Measurements from ENCODE around the gene ARHGAP9.

The ARHGAP9 gene

GRCh38 chr12:57454213-57454565 lies 25.5 kb downstream of the ARHGAP9 start:
- no peaks in the 10 kb centered on the region for H3K27me3 ChIP-seq (ENCODE audit: low read length)
- H3K79me2 ChIP-seq (ENCODE audit: insufficient read depth, low read length): no peaks in the 10 kb centered on the region
- no peaks in the 10 kb centered on the region for H4K20me1 ChIP-seq (ENCODE audit: low read depth, low read length)
- H3K36me3 ChIP-seq (ENCODE audit: low read length): no peaks in the 10 kb centered on the region
- H3K9ac ChIP-seq (ENCODE audit: low read length): no peak overlapping the region
- no peaks in the 10 kb centered on the region for H3K9me3 ChIP-seq (ENCODE audit: insufficient read depth, low read length)
- H2AFZ ChIP-seq (ENCODE audit: low read depth, low read length, severe bottlenecking): no peak overlapping the region
- H3K4me3 ChIP-seq (ENCODE audit: insufficient read depth, low read length, poor library complexity, severe bottlenecking): no peak overlapping the region
- H3F3A ChIP-seq (ENCODE audit: insufficient read depth): 0 out of 2 replicates have a peak, but pooled peaks cover 5% of the 10 kb centered on the region
- H3K27ac ChIP-seq (ENCODE audit: low read depth, low read length): no peak overlapping the region
- no peak overlapping the region for H3K4me2 ChIP-seq (ENCODE audit: low read depth, low read length, poor library complexity, severe bottlenecking)
- TF ChIP-seq EZH2phosphoT487 (conservative IDR thresholded peaks at IDR 0.05; ENCODE audit: low read length): no peak
- no peak for TF ChIP-seq CTCF (IDR thresholded peaks at IDR 0.05; ENCODE audit: insufficient read depth, low read length, poor library complexity, severe bottlenecking)
- no peaks in the 10 kb centered on the region for H3K9me2 ChIP-seq (replicated peaks; ENCODE audit: insufficient read depth, low read length)

DNA sequence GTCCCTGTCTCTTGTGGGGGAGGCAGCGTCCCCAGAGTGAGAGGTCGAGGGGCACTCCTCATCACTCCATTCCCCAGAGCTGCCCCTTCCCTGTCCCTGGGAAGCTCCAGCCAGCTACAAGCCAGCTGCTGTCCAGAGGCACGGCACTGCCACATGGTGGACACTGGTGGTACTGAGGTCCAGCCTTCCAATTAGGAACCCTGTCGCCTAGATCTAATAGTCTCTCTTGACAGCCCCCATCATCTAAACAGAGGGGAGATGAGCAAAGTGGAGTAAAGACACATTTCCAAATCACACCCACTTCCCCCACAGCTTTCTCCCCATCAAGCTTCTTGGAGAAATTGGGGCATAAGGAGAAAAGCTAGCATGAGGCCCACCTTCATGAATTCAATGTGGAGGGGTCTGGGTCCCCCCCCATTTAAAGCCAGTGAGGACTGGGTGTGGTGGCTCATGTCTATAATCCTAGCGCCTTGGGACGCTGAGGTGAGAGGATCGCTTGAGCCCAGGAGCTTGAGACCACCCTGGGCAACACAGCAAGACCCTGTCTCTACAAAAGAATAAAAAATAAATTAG lies 26.6 kb downstream of the ARHGAP9 start:
- no peak overlapping the region for H3K4me3 ChIP-seq (ENCODE audit: insufficient read depth, low read length, poor library complexity, severe bottlenecking)

GRCh38 chr12:57452181-57452936 lies 27.3 kb downstream of the ARHGAP9 start:
- H3K79me2 ChIP-seq (ENCODE audit: insufficient read depth, low read length): no peaks in the 10 kb centered on the region
- H3F3A ChIP-seq (ENCODE audit: insufficient read depth): no peaks in the 10 kb centered on the region
- no peak overlapping the region for H3K4me3 ChIP-seq (ENCODE audit: insufficient read depth, low read length, poor library complexity, severe bottlenecking)
- no peaks in the 10 kb centered on the region for H3K9me3 ChIP-seq (ENCODE audit: insufficient read depth, low read length)
- no peak overlapping the region for H3K27ac ChIP-seq (ENCODE audit: low read depth, low read length)
- no peaks in the 10 kb centered on the region for H3K9me2 ChIP-seq (replicated peaks; ENCODE audit: insufficient read depth, low read length)
- no peaks in the 10 kb centered on the region for H4K20me1 ChIP-seq (ENCODE audit: low read depth, low read length)
- H3K4me2 ChIP-seq (ENCODE audit: low read depth, low read length, poor library complexity, severe bottlenecking): no peak overlapping the region
- no peak overlapping the region for H3K9ac ChIP-seq (ENCODE audit: low read length)
- H2AFZ ChIP-seq (ENCODE audit: low read depth, low read length, severe bottlenecking): no peak overlapping the region
- no peaks in the 10 kb centered on the region for H3K27me3 ChIP-seq (ENCODE audit: low read length)
- TF ChIP-seq CTCF (IDR thresholded peaks at IDR 0.05; ENCODE audit: insufficient read depth, low read length, poor library complexity, severe bottlenecking): no peak
- TF ChIP-seq EZH2phosphoT487 (conservative IDR thresholded peaks at IDR 0.05; ENCODE audit: low read length): no peak
- no peaks in the 10 kb centered on the region for H3K36me3 ChIP-seq (ENCODE audit: low read length)

More for the DNA sequence above, 26.6 kb downstream of the ARHGAP9 start:
- H3K9me3 ChIP-seq (ENCODE audit: insufficient read depth, low read length): no peaks in the 10 kb centered on the region
- H3K36me3 ChIP-seq (ENCODE audit: low read length): no peaks in the 10 kb centered on the region
- H3K27ac ChIP-seq (ENCODE audit: low read depth, low read length): no peak overlapping the region
- no peaks in the 10 kb centered on the region for H3K27me3 ChIP-seq (ENCODE audit: low read length)
- no peak overlapping the region for H3K4me2 ChIP-seq (ENCODE audit: low read depth, low read length, poor library complexity, severe bottlenecking)
- TF ChIP-seq CTCF (IDR thresholded peaks at IDR 0.05; ENCODE audit: insufficient read depth, low read length, poor library complexity, severe bottlenecking): peak; percentile 75
- no peak for TF ChIP-seq EZH2phosphoT487 (conservative IDR thresholded peaks at IDR 0.05; ENCODE audit: low read length)
- no peak overlapping the region for H3K9ac ChIP-seq (ENCODE audit: low read length)
- H3K79me2 ChIP-seq (ENCODE audit: insufficient read depth, low read length): no peaks in the 10 kb centered on the region
- no peaks in the 10 kb centered on the region for H3K9me2 ChIP-seq (replicated peaks; ENCODE audit: insufficient read depth, low read length)
- H4K20me1 ChIP-seq (ENCODE audit: low read depth, low read length): no peaks in the 10 kb centered on the region
- H3F3A ChIP-seq (ENCODE audit: insufficient read depth): no peaks in the 10 kb centered on the region
- H2AFZ ChIP-seq (ENCODE audit: low read depth, low read length, severe bottlenecking): no peak overlapping the region

Measured in SU-DHL-6 (cell line).